LNCAP (cell line): ENCODE data around the gene CD63.
A peak's percentile ranks its signal among the peaks of the same experiment; 100 is the strongest.

Experiments
- TF ChIP-seq, protein P1 (sequence below): fragments of 450-650 bp; IDR thresholded peaks from 2 replicates; pipeline ENCODE4 v1.5.1; 2017; ENCODE audit warnings: mild to moderate bottlenecking

Gene CD63

DNA sequence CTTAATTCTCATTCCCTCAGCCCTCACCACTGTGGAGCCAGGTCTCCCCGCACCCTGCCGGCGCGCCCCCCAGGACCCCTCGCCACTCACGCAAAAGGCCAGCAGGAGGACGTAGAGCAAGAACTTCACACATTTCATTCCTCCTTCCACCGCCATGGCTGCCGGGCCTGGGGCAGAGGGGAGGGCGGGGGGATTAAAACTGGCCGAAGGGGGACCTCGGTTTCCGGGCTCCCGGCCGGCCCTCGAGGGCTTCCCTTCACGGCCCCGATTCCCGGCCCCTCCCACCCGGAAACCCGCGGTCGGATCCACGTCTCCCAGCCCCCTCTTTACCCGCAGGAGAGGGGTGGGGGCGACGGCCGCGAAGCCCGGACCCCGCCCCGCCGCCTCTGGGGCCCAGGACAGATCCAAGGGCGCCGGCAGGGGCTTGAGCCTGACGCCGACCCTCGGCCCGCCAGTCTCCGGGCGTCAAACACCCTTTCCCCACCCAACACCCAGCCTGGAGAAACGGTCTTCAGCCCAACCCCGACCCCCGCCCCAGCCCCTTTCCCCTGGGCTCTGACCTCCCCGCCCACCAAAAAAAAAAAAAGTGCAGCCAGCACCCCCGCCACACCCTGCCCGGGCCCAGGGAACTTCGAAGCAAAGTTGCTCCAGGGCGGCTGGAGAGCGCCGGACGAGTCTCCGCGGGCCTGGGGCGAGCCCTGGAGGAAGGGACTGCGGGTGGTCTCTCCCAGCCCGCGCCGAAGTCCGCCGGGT is 447 bp downstream of the CD63 start:
- TF ChIP-seq, protein P1, sequence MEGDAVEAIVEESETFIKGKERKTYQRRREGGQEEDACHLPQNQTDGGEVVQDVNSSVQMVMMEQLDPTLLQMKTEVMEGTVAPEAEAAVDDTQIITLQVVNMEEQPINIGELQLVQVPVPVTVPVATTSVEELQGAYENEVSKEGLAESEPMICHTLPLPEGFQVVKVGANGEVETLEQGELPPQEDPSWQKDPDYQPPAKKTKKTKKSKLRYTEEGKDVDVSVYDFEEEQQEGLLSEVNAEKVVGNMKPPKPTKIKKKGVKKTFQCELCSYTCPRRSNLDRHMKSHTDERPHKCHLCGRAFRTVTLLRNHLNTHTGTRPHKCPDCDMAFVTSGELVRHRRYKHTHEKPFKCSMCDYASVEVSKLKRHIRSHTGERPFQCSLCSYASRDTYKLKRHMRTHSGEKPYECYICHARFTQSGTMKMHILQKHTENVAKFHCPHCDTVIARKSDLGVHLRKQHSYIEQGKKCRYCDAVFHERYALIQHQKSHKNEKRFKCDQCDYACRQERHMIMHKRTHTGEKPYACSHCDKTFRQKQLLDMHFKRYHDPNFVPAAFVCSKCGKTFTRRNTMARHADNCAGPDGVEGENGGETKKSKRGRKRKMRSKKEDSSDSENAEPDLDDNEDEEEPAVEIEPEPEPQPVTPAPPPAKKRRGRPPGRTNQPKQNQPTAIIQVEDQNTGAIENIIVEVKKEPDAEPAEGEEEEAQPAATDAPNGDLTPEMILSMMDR = no peak

DNA sequence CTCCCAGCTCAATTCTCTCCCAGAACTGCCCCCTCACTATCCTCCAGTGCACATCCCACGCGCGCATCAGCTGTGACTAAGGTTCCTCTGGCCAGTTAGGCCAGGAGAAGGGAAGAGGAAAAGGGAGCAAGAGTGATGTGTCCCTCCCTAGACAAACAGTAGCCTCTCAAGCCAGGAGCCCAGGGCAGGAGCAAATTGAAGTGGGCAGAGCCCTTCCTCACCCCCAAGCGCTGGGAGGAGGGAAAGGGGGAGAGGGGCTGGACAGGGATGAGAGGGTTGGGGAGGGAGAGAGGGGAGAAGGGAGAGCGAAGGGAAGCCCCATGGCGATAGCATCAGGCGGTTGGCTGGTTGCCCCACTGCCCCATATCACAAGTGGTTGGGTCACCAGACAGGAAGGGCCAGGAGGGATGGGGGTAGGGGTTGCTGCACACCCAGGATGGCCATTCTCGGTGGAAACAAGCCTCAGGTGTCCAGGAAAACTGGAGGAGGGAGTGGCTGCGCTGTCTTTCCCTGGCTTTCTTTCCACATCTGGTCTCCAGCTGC is 1.1 kb downstream of the CD63 start:
- TF ChIP-seq, protein P1 = no peak

DNA sequence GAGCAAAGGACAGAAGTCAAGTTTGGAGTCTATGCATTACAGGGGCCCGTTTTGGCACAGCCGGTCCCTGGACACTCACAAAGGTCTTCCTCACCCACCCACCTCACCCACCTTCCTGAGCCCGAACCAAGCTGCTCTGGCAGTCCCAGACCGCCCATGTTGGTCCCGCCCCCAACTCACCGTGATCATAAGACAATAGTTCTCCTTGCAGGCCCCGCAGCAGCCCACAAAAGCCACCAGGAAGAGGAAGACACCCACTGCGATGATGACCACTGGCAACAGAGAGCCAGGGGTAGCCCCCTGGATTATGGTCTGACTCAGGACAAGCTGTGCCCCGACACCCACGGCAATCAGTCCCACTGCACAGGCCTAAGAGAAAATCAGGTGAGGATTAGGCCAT is 1.8 kb downstream of the CD63 start:
- TF ChIP-seq, protein P1 = no peak

DNA sequence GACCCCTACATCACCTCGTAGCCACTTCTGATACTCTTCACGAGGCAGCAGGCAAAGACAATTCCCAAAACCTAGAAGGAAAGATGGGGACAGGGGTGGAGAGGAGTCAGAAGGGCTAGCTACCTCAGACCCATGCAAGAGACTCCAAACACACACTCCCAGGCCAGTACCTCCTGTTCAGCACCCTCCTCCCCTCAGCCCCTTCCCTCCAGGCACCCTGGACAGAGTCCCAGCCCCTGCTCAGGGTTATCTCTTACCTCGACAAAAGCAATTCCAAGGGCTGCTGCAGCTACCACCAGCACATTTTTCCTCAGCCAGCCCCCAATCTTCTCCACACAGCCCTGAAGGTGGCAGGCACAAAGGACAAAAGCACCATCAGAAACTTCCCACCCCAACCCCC is 3.3 kb downstream of the CD63 start:
- TF ChIP-seq, protein P1 = no peak

DNA sequence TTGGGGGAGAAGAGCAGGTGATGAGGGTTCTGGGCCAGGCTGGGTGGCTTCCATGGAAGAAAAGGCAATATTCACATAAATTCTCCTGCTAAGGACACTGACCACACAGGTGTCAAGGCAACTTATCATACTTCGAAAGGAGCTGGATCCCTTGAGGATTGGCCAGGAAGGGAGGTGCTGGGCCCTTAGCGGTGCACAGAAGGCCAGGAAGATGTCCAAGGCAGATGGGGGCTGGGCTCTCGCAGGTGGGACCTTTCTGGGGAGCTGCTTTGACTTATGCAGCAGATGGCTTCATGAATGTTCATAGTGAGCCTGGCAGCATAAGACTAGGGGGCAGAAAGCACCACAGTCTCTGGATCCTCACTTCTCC is 3.9 kb downstream of the CD63 start:
- TF ChIP-seq, protein P1 = no peak

DNA sequence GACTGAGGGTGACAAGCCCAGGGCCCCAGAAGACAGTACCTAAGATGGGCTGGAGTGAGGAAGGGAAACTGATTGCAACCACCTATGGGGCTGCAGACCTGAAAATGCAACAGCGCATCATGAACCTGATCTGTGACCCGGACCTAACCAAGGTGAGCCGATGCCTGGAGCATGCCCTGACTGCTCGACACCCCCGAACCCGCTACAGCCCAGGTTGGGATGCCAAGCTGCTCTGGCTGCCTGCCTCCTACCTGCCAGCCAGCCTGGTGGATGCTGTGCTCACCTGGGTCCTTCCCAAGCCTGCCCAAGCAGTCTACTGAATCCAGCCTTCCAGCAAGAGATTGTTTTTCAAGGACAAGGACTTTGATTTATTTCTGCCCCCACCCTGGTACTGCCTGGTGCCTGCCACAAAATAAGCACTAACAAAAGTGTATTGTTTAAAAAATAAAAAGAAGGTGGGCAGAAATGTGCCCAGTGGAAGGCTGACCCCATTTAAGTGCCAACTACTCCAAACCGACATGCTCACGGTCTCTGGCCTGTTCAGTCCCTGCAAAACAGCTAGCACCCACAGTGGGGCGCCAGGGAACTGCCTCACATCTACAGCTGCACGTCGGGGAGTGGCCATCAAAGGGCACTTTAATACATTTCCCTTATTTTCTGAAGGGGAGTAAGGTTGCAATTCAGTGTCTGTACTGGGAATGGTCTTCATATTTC is 4.4 kb downstream of the CD63 start:
- TF ChIP-seq, protein P1 = peak; percentile 62

DNA sequence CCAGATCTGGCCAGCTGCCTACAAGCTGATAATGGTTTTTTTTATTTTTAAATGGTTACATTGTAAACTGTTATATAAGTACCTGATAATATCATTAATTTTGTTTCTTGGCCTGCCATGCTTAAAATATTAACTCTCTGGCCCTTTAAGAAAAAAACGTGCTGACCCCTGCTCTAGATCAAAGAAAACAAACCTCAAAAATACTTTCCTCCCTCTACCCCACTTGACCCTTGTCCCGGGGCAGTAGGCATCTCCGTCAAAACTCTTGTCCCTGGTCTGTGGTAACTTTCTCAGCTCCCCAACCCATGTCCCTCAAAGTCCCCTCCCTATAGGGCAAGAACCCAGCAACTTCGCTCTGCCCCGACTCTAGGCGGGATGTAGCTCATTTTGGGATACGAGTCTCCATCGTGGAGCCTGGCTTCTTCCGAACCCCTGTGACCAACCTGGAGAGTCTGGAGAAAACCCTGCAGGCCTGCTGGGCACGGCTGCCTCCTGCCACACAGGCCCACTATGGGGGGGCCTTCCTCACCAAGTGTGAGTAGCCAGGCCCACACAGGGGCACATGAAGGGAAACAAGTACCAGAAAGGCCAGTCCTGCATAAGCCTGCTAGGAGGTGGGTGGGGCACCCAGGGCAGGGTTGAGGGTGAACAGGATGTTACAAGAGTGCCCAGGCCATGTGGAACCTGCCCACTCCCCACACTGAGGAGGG is 5.1 kb downstream of the CD63 start:
- TF ChIP-seq, protein P1 = no peak
